Tibial nerve (tissue), 4 donors: ENCODE results near the gene CD80. TPM values are rescaled to one million over a fixed set of nuclear protein-coding genes. Genes with fewer than 3 reads are reported as not detected.
"Not testable (repeated sequence)": the region's sequence is repeated elsewhere in the genome, so short reads cannot be mapped to it uniquely, and the experiment has no call there.

Source experiments
- DNase-seq, 2 donors: peaks; one replicate each; pipeline ENCODE4 v3.0.0-alpha.2; 2019; ENCODE audit warnings: low spot score in 2 of 2
- H3K27ac ChIP-seq, 4 donors: fragments of 200-600 bp; sonication (generic) in 3 of 4; one replicate each; pipeline ENCODE4 v1.5.1; 2017 to 2019; ENCODE audit warnings: mild to moderate bottlenecking in 1 of 4
- H3K27me3 ChIP-seq, 2 donors: fragments of 200-600 bp; sonication (generic) in 1 of 2; one replicate each; pipeline versions ENCODE4 v1.5.1 to v1.6.0; 2017 to 2019
- H3K36me3 ChIP-seq, 3 donors: fragments of 200-600 bp; sonication (generic); one replicate each; pipeline ENCODE4 v1.5.1; 2018 to 2019
- H3K4me1 ChIP-seq, 4 donors: fragments of 200-600 bp; sonication (generic) in 3 of 4; one replicate each; pipeline ENCODE4 v1.5.1; 2017 to 2019
- H3K4me3 ChIP-seq, 4 donors: fragments of 200-600 bp; sonication (generic) in 3 of 4; one replicate each; pipeline ENCODE4 v1.5.1; 2017 to 2019; ENCODE audit warnings: mild to moderate bottlenecking in 1 of 4, moderate library complexity in 1 of 4
- H3K9me3 ChIP-seq, 4 donors: fragments of 200-600 bp; sonication (generic) in 3 of 4; one replicate each; pipeline ENCODE4 v1.5.1; 2017 to 2019
- CTCF ChIP-seq, 5 experiments: fragments of 200-600 bp in 3 of 5; fragments of 450-650 bp in 2 of 5; sonication (generic) in 3 of 5; IDR thresholded peaks; one replicate each; pipeline ENCODE4 v1.5.1; 2016 to 2019; ENCODE audit warnings: antibody characterized with exemption in 5 of 5, mild to moderate bottlenecking in 3 of 5, moderate library complexity in 2 of 5
- EP300 ChIP-seq, 2 donors: sonication (generic); formaldehyde crosslinking; IDR thresholded peaks; one replicate each; pipeline ENCODE4 v1.6.1; 2017; ENCODE audit warnings: antibody characterized with exemption in 2 of 2, mild to moderate bottlenecking in 1 of 2
- POLR2A ChIP-seq, 2 donors: fragments of 450-650 bp; IDR thresholded peaks; one replicate each; pipeline ENCODE4 v1.6.1; 2017; ENCODE audit warnings: antibody characterized with exemption in 2 of 2, mild to moderate bottlenecking in 2 of 2, moderate library complexity in 2 of 2
- WGBS, 2 donors: methylation state at CpG; one replicate each; pipeline ENCODE4 v1.1.5; 2018; 5-methylcytosine and 5-hydroxymethylcytosine counted together
- total RNA-seq, 4 donors: library from RNA; depleted of rRNA; stranded (reverse); fragments of >200 nt; gene quantifications; one replicate each; pipeline ENCODE4 v1.1.0, GENCODE V29; 2016

The CD80 gene
- total RNA-seq, 4 donors from 2014 or later: not detected

GRCh38 chr3:119571230-119571629 is 11.8 kb upstream of the CD80 start:
- no peak for DNase-seq
- WGBS, 2 donors: 89 to 100% methylated on average over 1 of the region's 1 CpG
- Histone ChIP-seq H3K27ac (peak overlapping the region in 2 of 4 donors; percentile 37 to 43), H3K27me3 (no peaks in the 10 kb centered on the region), H3K9me3 (no peaks in the 10 kb centered on the region), H3K4me1 (no peaks in the 10 kb centered on the region), H3K4me3 (no peak overlapping the region), H3K36me3 (no peaks in the 10 kb centered on the region)
- TF ChIP-seq POLR2A (IDR thresholded peaks at IDR 0.05) (no peak), CTCF (IDR thresholded peaks at IDR 0.05) (no peak), EP300 (IDR thresholded peaks at IDR 0.05) (no peak)

GRCh38 chr3:119570229-119570628 is 10.8 kb upstream of the CD80 start:
- H3K36me3 ChIP-seq: no peaks in the 10 kb centered on the region
- no peak overlapping the region for H3K4me3 ChIP-seq
- 64 to 74% methylated on average over 5 of the region's 5 CpGs for WGBS, 2 donors
- no peaks in the 10 kb centered on the region for H3K27me3 ChIP-seq
- TF ChIP-seq POLR2A (IDR thresholded peaks at IDR 0.05): no peak
- peak in 1 of 2 donors; percentile 27 for TF ChIP-seq EP300 (IDR thresholded peaks at IDR 0.05)
- no peak for DNase-seq
- no peaks in the 10 kb centered on the region for H3K4me1 ChIP-seq
- peak overlapping the region in 2 of 4 donors; percentile 37 to 43 for H3K27ac ChIP-seq
- H3K9me3 ChIP-seq: no peaks in the 10 kb centered on the region

DNA sequence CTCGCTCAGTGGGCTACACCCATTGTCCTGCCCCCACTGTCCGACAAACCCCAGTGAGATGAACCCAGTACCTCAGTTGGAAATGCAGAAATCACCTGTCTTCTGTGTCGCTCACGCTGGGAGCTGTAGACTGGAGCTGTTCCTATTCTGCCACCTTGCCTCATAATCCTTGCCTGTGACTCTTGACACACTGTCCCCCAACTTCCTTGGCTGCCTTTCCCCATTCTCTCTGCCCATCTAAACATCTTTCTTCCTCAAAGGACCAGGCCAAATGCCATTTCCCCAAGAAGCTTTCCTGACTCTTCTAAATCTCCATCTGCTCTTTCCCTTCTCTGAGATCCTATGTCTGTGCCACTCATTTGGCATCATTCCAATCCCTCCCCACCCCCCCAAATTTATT is 9.7 kb upstream of the CD80 start:
- Histone ChIP-seq H3K36me3 (no peaks in the 10 kb centered on the region), H3K9me3 (no peaks in the 10 kb centered on the region), H3K4me1 (no peaks in the 10 kb centered on the region), H3K4me3 (no peak overlapping the region), H3K27me3 (no peaks in the 10 kb centered on the region), H3K27ac (no peak overlapping the region)
- DNase-seq: no peak
- WGBS, 2 donors: 90 to 91% methylated on average over 4 of the region's 4 CpGs
- TF ChIP-seq EP300 (IDR thresholded peaks at IDR 0.05): no peak
- no peak for TF ChIP-seq POLR2A (IDR thresholded peaks at IDR 0.05)
- no peak for TF ChIP-seq CTCF (IDR thresholded peaks at IDR 0.05)

DNA sequence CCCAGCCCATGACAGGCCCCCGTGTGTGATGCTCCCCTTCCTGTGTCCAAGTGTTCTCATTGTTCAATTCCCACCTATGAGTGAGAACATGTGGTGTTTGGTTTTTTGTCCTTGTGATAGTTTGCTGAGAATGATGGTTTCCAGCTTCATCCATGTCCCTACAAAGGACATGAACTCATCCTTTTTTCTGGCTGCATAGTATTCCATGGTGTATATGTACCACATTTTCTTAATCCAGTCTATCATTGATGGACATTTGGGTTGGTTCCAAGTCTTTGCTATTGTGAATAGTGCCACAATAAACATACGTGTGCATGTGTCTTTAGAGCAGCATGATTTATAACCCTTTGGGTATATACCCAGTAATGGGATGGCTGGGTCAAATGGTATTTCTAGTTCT is 3.9 kb upstream of the CD80 start:
- not testable (repeated sequence) for DNase-seq, H3K27me3 ChIP-seq, H3K4me3 ChIP-seq, H3K27ac ChIP-seq, H3K9me3 ChIP-seq, H3K4me1 ChIP-seq, H3K36me3 ChIP-seq
- 90 to 93% methylated on average over 2 of the region's 2 CpGs for WGBS, 2 donors

- TF ChIP-seq EP300 (IDR thresholded peaks at IDR 0.05) (no peak), CTCF (IDR thresholded peaks at IDR 0.05) (no peak), POLR2A (IDR thresholded peaks at IDR 0.05) (no peak)
- H3K27ac ChIP-seq: no peak overlapping the region
- no peak for DNase-seq
- no peaks in the 10 kb centered on the region for H3K36me3 ChIP-seq
- no peaks in the 10 kb centered on the region for H3K9me3 ChIP-seq
- no peak overlapping the region for H3K4me3 ChIP-seq
- no peaks in the 10 kb centered on the region for H3K4me1 ChIP-seq
- H3K27me3 ChIP-seq: no peaks in the 10 kb centered on the region
- 50 to 65% methylated on average over 6 of the region's 6 CpGs for WGBS, 2 donors
Observed at GRCh38 chr3:119562307-119562961, 3.0 kb upstream of the CD80 start.

DNA sequence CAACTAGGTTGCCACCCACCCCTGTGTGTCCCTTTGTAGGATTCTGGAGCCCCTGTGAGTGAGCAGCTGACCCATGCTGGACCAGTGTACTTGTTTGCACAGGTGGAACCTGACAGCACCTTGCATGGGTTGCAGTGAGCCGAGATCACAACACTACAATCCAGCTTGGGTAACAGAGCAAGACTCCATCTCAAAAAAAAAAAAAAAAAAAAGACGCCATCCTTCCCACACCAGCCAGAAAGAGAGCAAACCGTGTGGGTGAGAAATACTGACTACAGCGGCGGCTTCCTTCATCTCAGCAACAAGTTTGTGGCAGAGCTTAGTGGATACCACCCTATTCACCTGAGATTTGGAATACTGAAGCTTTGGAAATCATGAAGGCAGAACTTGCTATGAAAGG is 746 bp upstream of the CD80 start:
- TF ChIP-seq EP300 (IDR thresholded peaks at IDR 0.05) (no peak), POLR2A (IDR thresholded peaks at IDR 0.05) (no peak), CTCF (IDR thresholded peaks at IDR 0.05) (no peak)

More for the DNA sequence above, 746 bp upstream of the CD80 start:
- no peak overlapping the region for H3K27ac ChIP-seq
- no peak overlapping the region for H3K4me3 ChIP-seq
- H3K9me3 ChIP-seq: no peaks in the 10 kb centered on the region
- no peaks in the 10 kb centered on the region for H3K36me3 ChIP-seq
- 77 to 83% methylated on average over 5 of the region's 5 CpGs for WGBS, 2 donors
- DNase-seq: no peak
- no peaks in the 10 kb centered on the region for H3K4me1 ChIP-seq
- no peaks in the 10 kb centered on the region for H3K27me3 ChIP-seq
